PC-3 (cell line): Measurements from ENCODE around the gene CSTF3.

ENCODE experiments used
- EZH2 ChIP-seq: fragments of 300-600 bp; sonication (generic); IDR thresholded peaks from one replicate; pipeline ENCODE4 v1.6.1; 2017; ENCODE audit warnings: antibody characterized with exemption, mild to moderate bottlenecking, low read length; ENCODE audit not compliant: unreplicated experiment
- TF ChIP-seq, protein P1 (sequence below): fragments of 300-600 bp; sonication (generic); conservative IDR thresholded peaks from 2 replicates; pipeline ENCODE4 v1.5.1; 2017; ENCODE audit warnings: antibody characterized with exemption, low read depth, mild to moderate bottlenecking, low read length

- TF ChIP-seq, protein P1, sequence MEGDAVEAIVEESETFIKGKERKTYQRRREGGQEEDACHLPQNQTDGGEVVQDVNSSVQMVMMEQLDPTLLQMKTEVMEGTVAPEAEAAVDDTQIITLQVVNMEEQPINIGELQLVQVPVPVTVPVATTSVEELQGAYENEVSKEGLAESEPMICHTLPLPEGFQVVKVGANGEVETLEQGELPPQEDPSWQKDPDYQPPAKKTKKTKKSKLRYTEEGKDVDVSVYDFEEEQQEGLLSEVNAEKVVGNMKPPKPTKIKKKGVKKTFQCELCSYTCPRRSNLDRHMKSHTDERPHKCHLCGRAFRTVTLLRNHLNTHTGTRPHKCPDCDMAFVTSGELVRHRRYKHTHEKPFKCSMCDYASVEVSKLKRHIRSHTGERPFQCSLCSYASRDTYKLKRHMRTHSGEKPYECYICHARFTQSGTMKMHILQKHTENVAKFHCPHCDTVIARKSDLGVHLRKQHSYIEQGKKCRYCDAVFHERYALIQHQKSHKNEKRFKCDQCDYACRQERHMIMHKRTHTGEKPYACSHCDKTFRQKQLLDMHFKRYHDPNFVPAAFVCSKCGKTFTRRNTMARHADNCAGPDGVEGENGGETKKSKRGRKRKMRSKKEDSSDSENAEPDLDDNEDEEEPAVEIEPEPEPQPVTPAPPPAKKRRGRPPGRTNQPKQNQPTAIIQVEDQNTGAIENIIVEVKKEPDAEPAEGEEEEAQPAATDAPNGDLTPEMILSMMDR = no peak
- TF ChIP-seq EZH2 = no peak
Measured at GRCh38 chr11:33083918-33084317, 77.4 kb downstream of the CSTF3 start.
